Stomach (tissue), 9 donors: ENCODE measurements around the gene P2RY12. TPM values are rescaled to one million over a fixed set of nuclear protein-coding genes. Genes with fewer than 3 reads are reported as not detected.

Source experiments
- DNase-seq, 2 donors: peaks; one replicate each; pipeline versions ENCODE4 v3.0.0 to v3.0.0-alpha.2; 2013 to 2019
- H3K27ac ChIP-seq, 5 donors: fragments of 200-600 bp in 4 of 5; sonication (generic) in 4 of 5; one replicate each; pipeline ENCODE4 v1.5.1; 2013 to 2019; ENCODE audit warnings: mild to moderate bottlenecking in 1 of 5, moderate library complexity in 1 of 5
- H3K27me3 ChIP-seq, 3 donors: fragments of 200-600 bp; sonication (generic); one replicate each; pipeline ENCODE4 v1.5.1; 2017 to 2019; ENCODE audit warnings: mixed run types in 1 of 3
- H3K36me3 ChIP-seq, 4 donors: fragments of 200-600 bp; sonication (generic); 1 replicate in 3 of 4; 2 replicates in 1 of 4; pipeline ENCODE4 v1.5.1; 2016 to 2019
- H3K4me1 ChIP-seq, 4 donors: fragments of 200-600 bp; sonication (generic); one replicate each; pipeline ENCODE4 v1.5.1; 2016 to 2019
- H3K4me3 ChIP-seq, 4 donors: fragments of 200-600 bp; sonication (generic) in 3 of 4; one replicate each; pipeline ENCODE4 v1.5.1; 2016 to 2019; ENCODE audit warnings: mild to moderate bottlenecking in 1 of 4
- H3K9me3 ChIP-seq, 4 donors: fragments of 200-600 bp; sonication (generic); one replicate each; pipeline ENCODE4 v1.5.1; 2016 to 2019
- EP300 ChIP-seq: sonication (generic); formaldehyde crosslinking; IDR thresholded peaks from one replicate; pipeline ENCODE4 v1.6.1; 2017; ENCODE audit warnings: antibody characterized with exemption
- POLR2A ChIP-seq, 4 donors: fragments of 450-650 bp; IDR thresholded peaks; one replicate each; pipeline ENCODE4 v1.6.1; 2016; ENCODE audit warnings: antibody characterized with exemption in 4 of 4, control low read depth in 2 of 4, mild to moderate bottlenecking in 1 of 4, moderate library complexity in 1 of 4
- POLR2AphosphoS5 ChIP-seq, 3 donors: sonication (generic); formaldehyde crosslinking; IDR thresholded peaks; one replicate each; pipeline ENCODE4 v1.6.1; 2016; ENCODE audit warnings: antibody characterized with exemption in 3 of 3
- WGBS, 5 donors: extraction: QIAGEN DNeasy Blood & Tissue Kit in 3 of 5; methylation state at CpG; one replicate each; pipeline versions ENCODE4 v1.1.5 to v1.1.7; 2013 to 2018; 5-methylcytosine and 5-hydroxymethylcytosine counted together
- intact Hi-C: fragments of 100-400 bp; cut with DNase I; formaldehyde crosslinking; loops from one replicate; pipeline ENCODE4 v1.15.1; 2023; ENCODE audit warnings: low total_unique reads
- polyA plus RNA-seq, 3 donors: library from polyadenylated mRNA; stranded (reverse); fragments of 200-250 nt; gene quantifications; one replicate each; pipeline ENCODE4 v1.2.3, GENCODE V29; 2013
- total RNA-seq, 5 donors: library from RNA; depleted of rRNA; stranded (reverse); fragments of >200 nt; gene quantifications; one replicate each; pipeline versions ENCODE4 v1.1.0 to v1.2.3, GENCODE V29; 2014 to 2016
- TF ChIP-seq, protein P1 (sequence below), 7 experiments: fragments of 450-650 bp in 4 of 7; fragments of 200-600 bp in 3 of 7; sonication (generic) in 3 of 7; IDR thresholded peaks; one replicate each; pipeline ENCODE4 v1.5.1; 2016 to 2019; ENCODE audit warnings: antibody characterized with exemption in 7 of 7, control low read depth in 2 of 7, mild to moderate bottlenecking in 1 of 7
- donor health status: healthy with polysubstance abuse.
- donor health status: Bipolar disorder and iron deficiency.
- donor health status: healthy.

Gene P2RY12
- total and polyA plus RNA-seq, 8 donors: 0.40 to 4.8 (median 0.46) TPM; not detected in 3

DNA sequence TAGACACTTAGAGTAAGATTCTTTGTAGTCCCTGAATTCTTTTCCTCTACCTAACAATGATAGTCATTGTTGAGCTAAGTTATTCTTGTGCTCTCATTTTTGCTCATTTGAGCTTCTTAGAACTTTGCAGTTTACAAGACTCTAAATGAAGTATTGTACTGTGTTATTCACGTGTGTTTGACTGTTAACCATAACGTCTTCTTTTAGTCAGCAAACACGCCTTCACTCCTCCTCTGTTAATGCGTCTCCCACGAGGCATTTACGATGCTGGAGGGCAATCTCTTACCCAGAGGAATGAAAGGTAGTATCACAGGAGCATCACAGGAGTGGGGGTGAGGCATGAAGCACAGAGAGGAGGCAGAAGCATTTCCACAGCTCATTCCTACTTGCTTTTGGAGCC is 91.4 kb downstream of the P2RY12 start:
- 56 to 87% (median 70%) methylated on average over 6 of the region's 6 CpGs for WGBS, 5 donors
- no peak overlapping the region for H3K27ac ChIP-seq
- no peaks in the 10 kb centered on the region for H3K4me1 ChIP-seq
- no peak overlapping the region for H3K4me3 ChIP-seq
- no peaks in the 10 kb centered on the region for H3K9me3 ChIP-seq
- H3K27me3 ChIP-seq: no peaks in the 10 kb centered on the region
- H3K36me3 ChIP-seq: no peaks in the 10 kb centered on the region
- intact Hi-C loops: no loop called here
- DNase-seq: no peak
- no peak for TF ChIP-seq POLR2A (IDR thresholded peaks at IDR 0.05)
- no peak for TF ChIP-seq POLR2AphosphoS5 (IDR thresholded peaks at IDR 0.05)
- no peak for TF ChIP-seq EP300
- TF ChIP-seq, protein P1, sequence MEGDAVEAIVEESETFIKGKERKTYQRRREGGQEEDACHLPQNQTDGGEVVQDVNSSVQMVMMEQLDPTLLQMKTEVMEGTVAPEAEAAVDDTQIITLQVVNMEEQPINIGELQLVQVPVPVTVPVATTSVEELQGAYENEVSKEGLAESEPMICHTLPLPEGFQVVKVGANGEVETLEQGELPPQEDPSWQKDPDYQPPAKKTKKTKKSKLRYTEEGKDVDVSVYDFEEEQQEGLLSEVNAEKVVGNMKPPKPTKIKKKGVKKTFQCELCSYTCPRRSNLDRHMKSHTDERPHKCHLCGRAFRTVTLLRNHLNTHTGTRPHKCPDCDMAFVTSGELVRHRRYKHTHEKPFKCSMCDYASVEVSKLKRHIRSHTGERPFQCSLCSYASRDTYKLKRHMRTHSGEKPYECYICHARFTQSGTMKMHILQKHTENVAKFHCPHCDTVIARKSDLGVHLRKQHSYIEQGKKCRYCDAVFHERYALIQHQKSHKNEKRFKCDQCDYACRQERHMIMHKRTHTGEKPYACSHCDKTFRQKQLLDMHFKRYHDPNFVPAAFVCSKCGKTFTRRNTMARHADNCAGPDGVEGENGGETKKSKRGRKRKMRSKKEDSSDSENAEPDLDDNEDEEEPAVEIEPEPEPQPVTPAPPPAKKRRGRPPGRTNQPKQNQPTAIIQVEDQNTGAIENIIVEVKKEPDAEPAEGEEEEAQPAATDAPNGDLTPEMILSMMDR (IDR thresholded peaks at IDR 0.05): no peak

DNA sequence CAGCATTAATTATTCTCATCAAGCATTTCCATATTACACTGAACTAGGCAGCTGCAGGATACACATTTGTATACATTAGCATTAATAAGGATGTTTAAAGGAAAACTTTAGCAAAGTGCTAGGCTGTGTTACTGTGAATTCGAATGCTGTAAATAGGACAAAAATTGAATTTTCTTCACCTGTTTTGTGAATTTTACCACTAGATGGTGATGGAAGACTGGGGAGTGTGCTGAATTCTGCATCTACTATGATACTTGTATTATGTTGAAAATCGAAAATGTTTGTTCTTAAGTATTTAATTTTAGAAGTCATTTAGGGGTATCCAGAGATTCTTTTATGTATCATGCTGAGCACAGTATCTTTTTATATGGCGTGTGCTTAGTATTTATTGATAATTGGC is 93.9 kb downstream of the P2RY12 start:
- H3K4me1 ChIP-seq: no peaks in the 10 kb centered on the region
- no peaks in the 10 kb centered on the region for H3K9me3 ChIP-seq
- 43 to 50% (median 47%) methylated on average over 3 of the region's 3 CpGs for WGBS, 5 donors
- no peak for TF ChIP-seq POLR2AphosphoS5 (IDR thresholded peaks at IDR 0.05)
- TF ChIP-seq, protein P1 (IDR thresholded peaks at IDR 0.05): peak in 2 of 7 experiments; percentile 6 to 22
- peak in 1 of 2 donors; percentile 47 for DNase-seq
- intact Hi-C loops: no loop called here
- H3K27me3 ChIP-seq: no peaks in the 10 kb centered on the region
- H3K36me3 ChIP-seq: no peaks in the 10 kb centered on the region
- H3K4me3 ChIP-seq: no peak overlapping the region
- H3K27ac ChIP-seq: no peak overlapping the region

DNA sequence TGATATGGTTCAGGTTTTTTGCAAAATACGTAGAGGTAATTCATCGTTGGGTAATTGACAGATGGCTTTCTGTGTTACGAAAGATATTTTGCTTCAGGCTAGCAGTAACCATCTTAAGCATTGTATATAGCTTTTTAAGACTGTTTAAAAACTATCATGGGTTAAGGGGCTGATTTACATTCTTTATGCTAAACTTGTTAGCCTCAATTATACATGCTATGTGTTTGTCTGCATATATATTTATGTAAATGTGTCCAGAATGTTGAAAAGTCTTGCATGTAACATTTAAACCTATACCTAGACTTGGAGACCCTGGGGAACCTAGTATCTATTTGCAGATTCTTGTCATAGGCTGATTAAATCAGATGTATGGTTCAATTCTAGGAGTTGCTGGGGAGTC is 95.1 kb downstream of the P2RY12 start:
- H3K27me3 ChIP-seq: no peaks in the 10 kb centered on the region
- WGBS, 5 donors: 13 to 55% (median 45%) methylated on average over 3 of the region's 3 CpGs
- H3K4me1 ChIP-seq: peaks cover 0 to 4% (median 3%) of the 10 kb centered on the region in 4 donors
- no peak overlapping the region for H3K4me3 ChIP-seq
- H3K9me3 ChIP-seq: no peaks in the 10 kb centered on the region
- DNase-seq: no peak
- no peaks in the 10 kb centered on the region for H3K36me3 ChIP-seq
- TF ChIP-seq POLR2A (IDR thresholded peaks at IDR 0.05) (no peak), EP300 (no peak), POLR2AphosphoS5 (IDR thresholded peaks at IDR 0.05) (no peak)
- TF ChIP-seq, protein P1 (IDR thresholded peaks at IDR 0.05): no peak
- intact Hi-C loops: loop anchor here (5.0 kb wide), 1 partner anchor 117 kb away; no protein-coding TSS in a partner anchor
- H3K27ac ChIP-seq: no peak overlapping the region

Other genes with a start within 250 kb of the P2RY12 start
- 10 to 100 TPM in 3 of 5 donors, under 1 TPM in 1, not detected in 1; 0.73 to 37.5 (median 20.5) TPM for gene GPR171, start 181.5 kb downstream of the P2RY12 start, total RNA-seq
- 1 to 10 TPM in 2 of 3 donors, under 1 TPM in 1; 0.44 to 1.4 (median 1.3) TPM for gene GPR171, start 181.5 kb downstream of the P2RY12 start, polyA plus RNA-seq
- 10 to 100 TPM in 3 of 5 donors, 1 to 10 TPM in 2; 1.7 to 43.2 (median 11.6) TPM for gene P2RY14, start 106.2 kb downstream of the P2RY12 start, total RNA-seq
- 1 to 10 TPM; 4.8 to 8.6 (median 8.6) TPM for gene P2RY14, start 106.2 kb downstream of the P2RY12 start, polyA plus RNA-seq
- under 1 TPM in 1 of 5 donors, not detected in 4; 0.37 TPM for gene GPR87, start 67.9 kb downstream of the P2RY12 start, total RNA-seq
- gene GPR87, start 67.9 kb downstream of the P2RY12 start, polyA plus RNA-seq: 10 to 100 TPM in 1 of 3 donors, not detected in 2; 32.3 TPM
- 1 to 10 TPM in 3 of 5 donors, not detected in 2; 1.2 to 1.9 (median 1.3) TPM for gene P2RY13, start 55.2 kb downstream of the P2RY12 start, total RNA-seq
- gene P2RY13, start 55.2 kb downstream of the P2RY12 start, polyA plus RNA-seq: under 1 TPM; 0.38 to 0.61 (median 0.50) TPM
- gene IGSF10, start 76.3 kb upstream of the P2RY12 start, total RNA-seq: 10 to 100 TPM in 1 of 5 donors, under 1 TPM in 3, not detected in 1; under 0.01 to 11.9 (median 0.43) TPM
- gene IGSF10, start 76.3 kb upstream of the P2RY12 start, polyA plus RNA-seq: under 1 TPM; 0.15 to 0.93 (median 0.19) TPM